Uterus (tissue), 4 donors: ENCODE data around the gene ACOT7. TPM values are rescaled to one million over a fixed set of nuclear protein-coding genes. Genes with fewer than 3 reads are reported as not detected.

Experiments used
- DNase-seq, 2 donors: peaks; one replicate each; pipeline ENCODE4 v3.0.0-alpha.2; 2019 to 2020
- H3K27ac ChIP-seq, 2 donors: fragments of 200-600 bp; sonication (generic); 1 replicate in 1 of 2; 2 replicates in 1 of 2; pipeline ENCODE4 v1.5.1; 2016 to 2018
- H3K27me3 ChIP-seq, 2 donors: fragments of 200-600 bp; sonication (generic); one replicate each; pipeline ENCODE4 v1.5.1; 2018 to 2019; ENCODE audit warnings: control low read depth in 1 of 2
- H3K36me3 ChIP-seq, 2 donors: fragments of 200-600 bp; sonication (generic); one replicate each; pipeline ENCODE4 v1.5.1; 2019; ENCODE audit warnings: control low read depth in 1 of 2
- H3K4me1 ChIP-seq, 2 donors: fragments of 200-600 bp; sonication (generic); one replicate each; pipeline ENCODE4 v1.5.1; 2018 to 2019; ENCODE audit warnings: control low read depth in 1 of 2
- H3K4me3 ChIP-seq, 2 donors: fragments of 200-600 bp; sonication (generic); 1 replicate in 1 of 2; 2 replicates in 1 of 2; pipeline ENCODE4 v1.5.1; 2018 to 2019; ENCODE audit warnings: mild to moderate bottlenecking in 1 of 2
- H3K9me3 ChIP-seq, 2 donors: fragments of 200-600 bp; sonication (generic); one replicate each; pipeline ENCODE4 v1.5.1; 2019; ENCODE audit warnings: control low read depth in 1 of 2
- CTCF ChIP-seq, 4 experiments: fragments of 200-600 bp in 2 of 4; fragments of 450-650 bp in 2 of 4; sonication (generic) in 2 of 4; IDR thresholded peaks; one replicate each; pipeline ENCODE4 v1.5.1; 2016 to 2019; ENCODE audit warnings: antibody characterized with exemption in 4 of 4, mild to moderate bottlenecking in 2 of 4, moderate library complexity in 1 of 4
- POLR2A ChIP-seq, 2 donors: fragments of 450-650 bp; IDR thresholded peaks; one replicate each; pipeline ENCODE4 v1.6.1; 2016; ENCODE audit warnings: antibody characterized with exemption in 2 of 2, mild to moderate bottlenecking in 1 of 2, moderate library complexity in 1 of 2
- intact Hi-C: fragments of 100-400 bp; cut with DNase I; formaldehyde crosslinking; loops from one replicate; pipeline ENCODE4 v1.15.1; 2023; ENCODE audit warnings: low total_unique reads
- total RNA-seq, 4 donors: library from RNA; depleted of rRNA in 3 of 4; stranded (reverse); fragments of >200 nt in 3 of 4; gene quantifications; one replicate each; pipeline versions ENCODE4 v1.1.0 to v1.2.4, GENCODE V29; 2014 to 2023
- donor health status: DM: yes; HTN: yes; CAD: no.

The ACOT7 gene
- total RNA-seq, 4 donors from 2014 or later, result 7.4 to 27.6 (median 12.4) TPM

- Histone ChIP-seq H3K9me3 (no peaks in the 10 kb centered on the region), H3K27ac (no peak overlapping the region), H3K4me3 (no peak overlapping the region), H3K36me3 (no peaks in the 10 kb centered on the region), H3K27me3 (peaks cover 0 to 13% of the 10 kb centered on the region in 2 donors), H3K4me1 (no peaks in the 10 kb centered on the region)
- DNase-seq, result no peak
- intact Hi-C loops, result no loop called here
- TF ChIP-seq CTCF (IDR thresholded peaks at IDR 0.05) (no peak), POLR2A (IDR thresholded peaks at IDR 0.05) (no peak)
Observed at GRCh38 chr1:6412896-6413295, 19.3 kb upstream of the ACOT7 start.

GRCh38 chr1:6410248-6410893 lies 16.8 kb upstream of the ACOT7 start:
- H3K27ac ChIP-seq, result no peak overlapping the region
- TF ChIP-seq POLR2A (IDR thresholded peaks at IDR 0.05) (no peak), CTCF (IDR thresholded peaks at IDR 0.05) (no peak)
- H3K9me3 ChIP-seq, result no peaks in the 10 kb centered on the region
- H3K36me3 ChIP-seq, result no peaks in the 10 kb centered on the region
- peaks cover 0 to under 1% of the 10 kb centered on the region in 2 donors for H3K27me3 ChIP-seq
- H3K4me1 ChIP-seq, result no peaks in the 10 kb centered on the region
- intact Hi-C loops, result no loop called here
- no peak for DNase-seq
- H3K4me3 ChIP-seq, result no peak overlapping the region

- Histone ChIP-seq H3K27ac (no peak overlapping the region), H3K27me3 (peaks cover 0 to 4% of the 10 kb centered on the region in 2 donors), H3K4me3 (no peak overlapping the region), H3K4me1 (no peaks in the 10 kb centered on the region), H3K9me3 (no peaks in the 10 kb centered on the region), H3K36me3 (no peaks in the 10 kb centered on the region)
- no peak for DNase-seq
- no peak for TF ChIP-seq POLR2A (IDR thresholded peaks at IDR 0.05)
- intact Hi-C loops, result loop anchor here (5.0 kb wide), 1 partner anchor 47 kb away; no protein-coding TSS in a partner anchor
Observed at GRCh38 chr1:6409733-6410132, 16.2 kb upstream of the ACOT7 start.

GRCh38 chr1:6409053-6409452 lies 15.5 kb upstream of the ACOT7 start:
- no peak for TF ChIP-seq CTCF (IDR thresholded peaks at IDR 0.05)
- TF ChIP-seq POLR2A (IDR thresholded peaks at IDR 0.05), result no peak
- Histone ChIP-seq H3K4me1 (no peaks in the 10 kb centered on the region), H3K4me3 (no peak overlapping the region), H3K27me3 (peaks cover 0 to 4% of the 10 kb centered on the region in 2 donors), H3K27ac (no peak overlapping the region), H3K9me3 (no peaks in the 10 kb centered on the region), H3K36me3 (no peaks in the 10 kb centered on the region)
- intact Hi-C loops, result loop anchor here (5.0 kb wide), 1 partner anchor 47 kb away; no protein-coding TSS in a partner anchor
- no peak for DNase-seq

- Histone ChIP-seq H3K27ac (no peak overlapping the region), H3K4me3 (no peak overlapping the region), H3K36me3 (no peaks in the 10 kb centered on the region), H3K9me3 (no peaks in the 10 kb centered on the region), H3K27me3 (peaks cover 0 to 4% of the 10 kb centered on the region in 2 donors), H3K4me1 (no peaks in the 10 kb centered on the region)
- intact Hi-C loops, result loop anchor here (5.0 kb wide), 1 partner anchor 46 kb away; no protein-coding TSS in a partner anchor
- no peak for TF ChIP-seq POLR2A (IDR thresholded peaks at IDR 0.05)
- TF ChIP-seq CTCF (IDR thresholded peaks at IDR 0.05), result no peak
- no peak for DNase-seq
Observed at GRCh38 chr1:6408023-6408422, 14.5 kb upstream of the ACOT7 start.
